PC-9 (cell line): ENCODE results near the gene FAM180B. TPM values are rescaled to one million over a fixed set of nuclear protein-coding genes. Genes with fewer than 3 reads are reported as not detected.

Experiments
- BruUV-seq: library from RNA; stranded (reverse); fragments of 400-500 nt; replicated peaks from 2 replicates; lab custom pipeline; 2021; lab: Mats Ljungman, UMichigan
- CTCF ChIA-PET: fragments of 300-600 bp; sonication (Branson Sonifier 250); formaldehyde crosslinking; loops from one replicate; lab custom pipeline; 2022; ENCODE audit warnings: antibody characterized with exemption; lab: Charles Lee
- POLR2A ChIA-PET: fragments of 300-600 bp; sonication (Branson Sonifier 250); formaldehyde crosslinking; loops from one replicate; lab custom pipeline; 2022; ENCODE audit warnings: antibody characterized with exemption; ENCODE audit not compliant: unreplicated experiment; lab: Charles Lee
- DNase-seq, 2 experiments: peaks; one replicate each; pipeline versions ENCODE4 v3.0.0 to v3.0.0-alpha.2; 2015 to 2022; ENCODE audit warnings: mixed read lengths in 1 of 2
- H2AFZ ChIP-seq: fragments of 200-600 bp; sonication (generic); 2 replicates; pipeline ENCODE4 v1.8.1; 2017; ENCODE audit warnings: antibody characterized with exemption
- H3F3A ChIP-seq: fragments of 200-600 bp; sonication (generic); 2 replicates; pipeline ENCODE4 v1.8.1; 2017; ENCODE audit warnings: antibody characterized with exemption, mild to moderate bottlenecking, low read depth; ENCODE audit not compliant: insufficient read depth
- H3K27ac ChIP-seq: fragments of 200-600 bp; sonication (generic); 2 replicates; pipeline ENCODE4 v1.6.1; 2016; ENCODE audit warnings: mixed run types
- H3K27me3 ChIP-seq: fragments of 200-600 bp; sonication (generic); 2 replicates; pipeline ENCODE4 v1.6.1; 2016; ENCODE audit warnings: low read depth, mixed run types; ENCODE audit not compliant: insufficient read depth
- H3K36me3 ChIP-seq: fragments of 200-600 bp; sonication (generic); 2 replicates; pipeline ENCODE4 v1.6.1; 2016; ENCODE audit warnings: low read depth, mixed run types
- H3K4me1 ChIP-seq: fragments of 200-600 bp; sonication (generic); replicated peaks from 2 replicates; pipeline ENCODE4 v1.6.1; 2016; ENCODE audit warnings: mixed run types; ENCODE audit not compliant: insufficient read depth
- H3K4me2 ChIP-seq: fragments of 200-600 bp; sonication (generic); 2 replicates; pipeline ENCODE4 v1.6.1; 2017; ENCODE audit warnings: mixed run types
- H3K4me3 ChIP-seq: fragments of 200-600 bp; sonication (generic); 2 replicates; pipeline ENCODE4 v1.6.1; 2016; ENCODE audit warnings: mixed run types
- H3K79me2 ChIP-seq: fragments of 200-600 bp; sonication (generic); 2 replicates; pipeline ENCODE4 v1.6.1; 2017; ENCODE audit warnings: low read depth, mixed run types
- H3K9me2 ChIP-seq: fragments of 200-600 bp; sonication (generic); 2 replicates; pipeline ENCODE4 v1.8.1; 2017; ENCODE audit warnings: mild to moderate bottlenecking; ENCODE audit not compliant: insufficient read depth
- H3K9me3 ChIP-seq: fragments of 200-600 bp; sonication (generic); 2 replicates; pipeline ENCODE4 v1.8.1; 2016; ENCODE audit warnings: low read depth; ENCODE audit not compliant: insufficient read depth
- H4K20me1 ChIP-seq: fragments of 200-600 bp; sonication (generic); 2 replicates; pipeline ENCODE4 v1.8.1; 2017; ENCODE audit not compliant: insufficient read depth
- EZH2 ChIP-seq: fragments of 200-600 bp; sonication (generic); IDR thresholded peaks from 2 replicates; pipeline ENCODE4 v1.8.0; 2017; ENCODE audit warnings: antibody characterized with exemption, low read depth
- intact Hi-C: fragments of 100-400 bp; cut with micrococcal nuclease; formaldehyde crosslinking; loops from one replicate; pipeline ENCODE4 v1.10.0; 2022; ENCODE audit not compliant: unreplicated experiment
- total RNA-seq: library from RNA; stranded (reverse); gene quantifications from 2 replicates; pipeline ENCODE4 v1.2.3, GENCODE V29; 2021
- TF ChIP-seq, protein P1 (sequence below): fragments of 200-600 bp; sonication (generic); conservative IDR thresholded peaks from 2 replicates; pipeline ENCODE4 v1.6.1; 2017; ENCODE audit warnings: mixed run types, antibody characterized with exemption, mild to moderate bottlenecking, moderate library complexity

The FAM180B gene
- total RNA-seq, 1 experiment from 2014 or later, result not detected

DNA sequence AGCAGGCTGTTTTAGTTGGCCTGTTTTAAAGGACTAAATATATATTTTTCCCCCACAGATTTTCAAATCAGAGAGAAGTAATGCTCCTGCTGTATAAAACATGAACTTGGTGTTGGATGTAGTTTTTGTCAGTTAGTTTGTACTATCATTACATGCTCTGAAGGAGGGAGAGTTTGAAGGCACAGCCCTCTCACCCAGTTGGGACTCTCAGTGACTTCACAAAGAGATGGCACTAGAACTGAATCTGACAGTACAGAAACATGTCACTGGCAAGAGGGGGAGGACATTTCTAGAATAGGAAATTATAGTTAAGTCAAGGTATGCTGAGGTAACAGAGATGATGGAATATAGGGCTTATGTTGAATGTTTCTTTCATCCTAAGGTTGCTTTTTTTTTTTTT is 28.8 kb downstream of the FAM180B start:
- POLR2A ChIA-PET, result no interaction called here
- BruUV-seq, result no TSS peak
- Histone ChIP-seq H3K4me2 (no peak overlapping the region), H3K9me2 (no peaks in the 10 kb centered on the region), H3K4me1 (no peaks in the 10 kb centered on the region), H4K20me1 (no peaks in the 10 kb centered on the region), H3K9me3 (no peaks in the 10 kb centered on the region), H3K27ac (no peak overlapping the region), H2AFZ (no peak overlapping the region), H3F3A (peaks cover 3% of the 10 kb centered on the region), H3K27me3 (no peaks in the 10 kb centered on the region), H3K4me3 (no peak overlapping the region), H3K36me3 (no peaks in the 10 kb centered on the region), H3K79me2 (no peaks in the 10 kb centered on the region)
- CTCF ChIA-PET, result no interaction called here
- no peak for TF ChIP-seq EZH2
- TF ChIP-seq, protein P1, sequence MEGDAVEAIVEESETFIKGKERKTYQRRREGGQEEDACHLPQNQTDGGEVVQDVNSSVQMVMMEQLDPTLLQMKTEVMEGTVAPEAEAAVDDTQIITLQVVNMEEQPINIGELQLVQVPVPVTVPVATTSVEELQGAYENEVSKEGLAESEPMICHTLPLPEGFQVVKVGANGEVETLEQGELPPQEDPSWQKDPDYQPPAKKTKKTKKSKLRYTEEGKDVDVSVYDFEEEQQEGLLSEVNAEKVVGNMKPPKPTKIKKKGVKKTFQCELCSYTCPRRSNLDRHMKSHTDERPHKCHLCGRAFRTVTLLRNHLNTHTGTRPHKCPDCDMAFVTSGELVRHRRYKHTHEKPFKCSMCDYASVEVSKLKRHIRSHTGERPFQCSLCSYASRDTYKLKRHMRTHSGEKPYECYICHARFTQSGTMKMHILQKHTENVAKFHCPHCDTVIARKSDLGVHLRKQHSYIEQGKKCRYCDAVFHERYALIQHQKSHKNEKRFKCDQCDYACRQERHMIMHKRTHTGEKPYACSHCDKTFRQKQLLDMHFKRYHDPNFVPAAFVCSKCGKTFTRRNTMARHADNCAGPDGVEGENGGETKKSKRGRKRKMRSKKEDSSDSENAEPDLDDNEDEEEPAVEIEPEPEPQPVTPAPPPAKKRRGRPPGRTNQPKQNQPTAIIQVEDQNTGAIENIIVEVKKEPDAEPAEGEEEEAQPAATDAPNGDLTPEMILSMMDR, result no peak
- intact Hi-C loops, result loop anchor here (5.0 kb wide), 1 partner anchor 163 kb away; no protein-coding TSS in a partner anchor
- DNase-seq, result no peak

DNA sequence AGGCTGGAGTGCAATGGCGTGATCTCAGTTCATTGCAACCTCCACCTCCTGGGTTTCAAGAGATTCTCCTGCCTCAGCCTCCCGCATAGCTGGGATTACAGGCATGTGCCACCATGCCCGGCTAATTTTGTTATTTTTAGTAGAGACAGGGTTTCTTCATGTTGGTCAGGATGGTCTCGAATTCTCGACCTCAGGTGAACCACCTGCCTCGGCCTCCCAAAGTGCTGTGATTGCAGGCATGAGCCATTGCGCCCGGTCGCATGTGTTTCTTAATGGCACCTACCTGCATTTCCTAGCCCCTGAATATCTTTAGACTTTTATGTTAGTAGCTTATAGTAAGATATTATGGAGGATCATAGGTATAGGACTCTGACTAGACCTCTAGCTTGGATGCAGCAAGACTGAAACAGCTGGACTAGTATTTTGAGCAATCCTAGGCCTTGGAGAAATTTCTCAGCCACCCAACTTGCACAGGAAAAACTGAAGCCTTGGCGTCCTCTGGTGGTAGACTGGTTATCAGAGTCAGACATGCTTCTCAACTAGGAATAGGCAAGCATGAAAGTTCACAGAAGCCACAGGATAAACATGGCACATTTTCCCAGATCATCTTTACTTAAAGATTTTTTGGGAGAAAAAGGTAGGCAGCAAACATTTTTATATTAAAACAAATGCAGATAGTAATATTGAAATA is 30.4 kb downstream of the FAM180B start:
- H3K9me3 ChIP-seq, result no peaks in the 10 kb centered on the region
- no peaks in the 10 kb centered on the region for H4K20me1 ChIP-seq
- no peaks in the 10 kb centered on the region for H3K79me2 ChIP-seq
- peak in 1 of 2 experiments; percentile 32 for DNase-seq
- H3K27ac ChIP-seq, result no peak overlapping the region
- no peak overlapping the region for H3K4me3 ChIP-seq
- intact Hi-C loops, result loop anchor here (2.0 to 5.0 kb wide), 2 partner anchors 165 to 242 kb away; no protein-coding TSS in a partner anchor
- H3K4me1 ChIP-seq, result no peaks in the 10 kb centered on the region
- no peaks in the 10 kb centered on the region for H3K27me3 ChIP-seq
- ChIA-PET CTCF (no interaction called here), POLR2A (no interaction called here)
- H3F3A ChIP-seq, result peaks cover 3% of the 10 kb centered on the region
- no peak overlapping the region for H3K4me2 ChIP-seq
- no TSS peak for BruUV-seq
- H3K9me2 ChIP-seq, result no peaks in the 10 kb centered on the region
- TF ChIP-seq EZH2, result no peak
- TF ChIP-seq, protein P1, result peak; percentile 69
- no peak overlapping the region for H2AFZ ChIP-seq
- H3K36me3 ChIP-seq, result peaks cover 8% of the 10 kb centered on the region

DNA sequence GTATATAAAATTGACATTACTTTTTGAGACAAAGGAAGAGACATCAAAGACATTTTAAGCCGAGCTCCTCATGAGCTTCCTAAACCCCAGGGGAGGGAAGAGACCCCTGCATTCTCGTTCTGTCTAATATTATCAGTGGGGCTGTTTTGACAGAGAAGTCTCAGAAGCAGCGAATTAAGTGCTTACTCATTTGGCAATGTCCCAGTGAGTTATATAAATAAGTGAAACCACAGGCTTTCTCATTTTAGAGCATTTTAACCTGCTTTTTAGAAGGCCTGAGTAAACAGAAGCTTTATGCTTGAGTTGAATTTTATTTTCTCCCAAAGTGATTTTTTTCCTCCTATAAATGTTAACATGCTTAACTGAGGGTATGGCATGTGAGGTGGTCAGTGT is 30.9 kb downstream of the FAM180B start:
- H4K20me1 ChIP-seq, result no peaks in the 10 kb centered on the region

More for the DNA sequence above, 30.9 kb downstream of the FAM180B start:
- H3K9me2 ChIP-seq, result no peaks in the 10 kb centered on the region
- H3K9me3 ChIP-seq, result no peaks in the 10 kb centered on the region
- H2AFZ ChIP-seq, result no peak overlapping the region
- H3K4me2 ChIP-seq, result no peak overlapping the region
- CTCF ChIA-PET, result interaction anchor here (0.6 kb wide), 1 partner anchor 76 kb away, joined by 4 read pairs; no protein-coding TSS in a partner anchor
- no peak overlapping the region for H3K27ac ChIP-seq
- H3K79me2 ChIP-seq, result no peaks in the 10 kb centered on the region
- DNase-seq, result no peak
- TF ChIP-seq EZH2, result no peak
- TF ChIP-seq, protein P1, result 0 out of 2 replicates have a peak, but pooled peaks have one; percentile 4
- POLR2A ChIA-PET, result no interaction called here
- peaks cover 3% of the 10 kb centered on the region for H3F3A ChIP-seq
- H3K4me1 ChIP-seq, result no peaks in the 10 kb centered on the region
- no peaks in the 10 kb centered on the region for H3K27me3 ChIP-seq
- H3K36me3 ChIP-seq, result peaks cover 11% of the 10 kb centered on the region
- no peak overlapping the region for H3K4me3 ChIP-seq
- BruUV-seq, result no TSS peak
- intact Hi-C loops, result loop anchor here (2.0 to 5.0 kb wide), 2 partner anchors 165 to 243 kb away; no protein-coding TSS in a partner anchor
